H1 (cell line): Measurements from ENCODE around the gene ELL. TPM values are rescaled to one million over a fixed set of nuclear protein-coding genes. Genes with fewer than 3 reads are reported as not detected.

Experiments
- CTCF ChIA-PET: fragments of 300-600 bp; sonication (Branson Sonifier 250); formaldehyde crosslinking; loops from one replicate; lab custom pipeline; 2021; ENCODE audit not compliant: partially characterized antibody; lab: Charles Lee
- POLR2A ChIA-PET: fragments of 300-600 bp; sonication (Branson Sonifier 250); formaldehyde crosslinking; loops from one replicate; lab custom pipeline; 2021; ENCODE audit warnings: inconsistent platforms; ENCODE audit not compliant: partially characterized antibody; lab: Charles Lee
- DNase-seq, 2 experiments: peaks; one replicate each; pipeline versions ENCODE4 v3.0.0 to v3.0.0-alpha.2; 2010 to 2022; ENCODE audit warnings: low spot score in 2 of 2, low read depth in 1 of 2, mixed read lengths in 1 of 2
- FAIRE-seq: peaks from 2 replicates; lab custom pipeline; 2011; peaks lifted over from hg19 to GRCh38; lab: Jason Lieb, UNC
- H2AFZ ChIP-seq: 2 replicates; pipeline ENCODE4 v1.8.1; 2012; ENCODE audit warnings: low read length, inconsistent platforms
- H2AK5ac ChIP-seq: 2 replicates; pipeline ENCODE4 v1.6.1; 2013; ENCODE audit warnings: low read depth, low read length
- H2BK120ac ChIP-seq: replicated peaks from 2 replicates; pipeline ENCODE3; 2013; ENCODE audit warnings: low read depth, low read length, inconsistent platforms
- H2BK12ac ChIP-seq: 2 replicates; pipeline ENCODE4 v1.6.1; 2013; ENCODE audit warnings: low read depth, low read length
- H2BK15ac ChIP-seq: 2 replicates; pipeline ENCODE4 v1.6.1; 2013; ENCODE audit warnings: low read length
- H2BK20ac ChIP-seq: 2 replicates; pipeline ENCODE4 v1.6.1; 2013; ENCODE audit warnings: low read length
- H2BK5ac ChIP-seq: 2 replicates; pipeline ENCODE4 v1.6.1; 2013; ENCODE audit warnings: low read depth, low read length
- H3K14ac ChIP-seq: 2 replicates; pipeline ENCODE4 v1.6.1; 2013; ENCODE audit warnings: inconsistent platforms; ENCODE audit not compliant: insufficient read length
- H3K18ac ChIP-seq: 2 replicates; pipeline ENCODE4 v1.6.1; 2013; ENCODE audit warnings: low read length; ENCODE audit errors: extremely low read depth
- H3K23ac ChIP-seq: 2 replicates; pipeline ENCODE4 v1.6.1; 2013; ENCODE audit warnings: inconsistent platforms; ENCODE audit not compliant: insufficient read length
- H3K23me2 ChIP-seq: 2 replicates; pipeline ENCODE4 v1.6.1; 2013; ENCODE audit warnings: low read depth, low read length
- H3K27ac ChIP-seq: 2 replicates; pipeline ENCODE4 v1.6.1; 2011; ENCODE audit warnings: low read depth, low read length, inconsistent platforms
- H3K27me3 ChIP-seq, 4 experiments: replicated peaks in 1 of 4; 1 replicate in 1 of 4; 2 replicates in 3 of 4; pipeline versions ENCODE4 v1.6.1 to v1.8.1; 2011 to 2013; ENCODE audit warnings: low read length in 3 of 4, mild to moderate bottlenecking in 3 of 4, inconsistent platforms in 2 of 4, mixed read lengths in 2 of 4, moderate library complexity in 1 of 4; ENCODE audit not compliant: control insufficient read depth in 3 of 4, insufficient read depth in 3 of 4; ENCODE audit errors: extremely low read depth in 1 of 4
- H3K36me3 ChIP-seq, 4 experiments: 2 replicates each; pipeline versions ENCODE4 v1.6.1 to v1.8.1; 2011 to 2013; ENCODE audit warnings: mild to moderate bottlenecking in 4 of 4, low read length in 3 of 4, moderate library complexity in 2 of 4, control low read depth in 1 of 4, inconsistent platforms in 1 of 4; ENCODE audit not compliant: insufficient read depth in 4 of 4, control insufficient read depth in 2 of 4
- H3K4ac ChIP-seq: replicated peaks from 2 replicates; pipeline ENCODE3; 2013; ENCODE audit warnings: low read length, low read depth, mixed read lengths, inconsistent platforms; ENCODE audit not compliant: insufficient read length
- H3K4me1 ChIP-seq, 4 experiments: replicated peaks in 1 of 4; 1 replicate in 1 of 4; 2 replicates in 3 of 4; pipeline versions ENCODE4 v1.6.1 to v1.8.1; 2011 to 2013; ENCODE audit warnings: low read length in 3 of 4, inconsistent platforms in 2 of 4, mixed read lengths in 1 of 4; ENCODE audit not compliant: insufficient read depth in 4 of 4, control insufficient read depth in 3 of 4
- H3K4me2 ChIP-seq, 2 experiments: 2 replicates each; pipeline versions ENCODE4 v1.6.1 to v1.8.1; 2011 to 2013; ENCODE audit warnings: low read depth in 2 of 2, low read length in 2 of 2, control low read depth in 1 of 2, inconsistent platforms in 1 of 2, mild to moderate bottlenecking in 1 of 2; ENCODE audit not compliant: insufficient read depth in 1 of 2
- H3K4me3 ChIP-seq, 4 experiments: fragments of 200-600, 300-600 bp in 1 of 4; sonication (generic), shearing (Covaris generic), sonication (Bioruptor Twin) in 1 of 4; 2 replicates each; pipeline versions ENCODE4 v1.5.1 to v1.8.1; 2011 to 2016; ENCODE audit warnings: low read length in 4 of 4, low read depth in 3 of 4, control low read depth in 2 of 4, inconsistent platforms in 2 of 4, mild to moderate bottlenecking in 2 of 4, mixed read lengths in 1 of 4, moderate library complexity in 1 of 4; ENCODE audit not compliant: insufficient read depth in 2 of 4; ENCODE audit errors: extremely low read depth in 1 of 4
- H3K56ac ChIP-seq: replicated peaks from 2 replicates; pipeline ENCODE3; 2013; ENCODE audit warnings: low read depth, mild to moderate bottlenecking, mixed read lengths, low read length, inconsistent platforms; ENCODE audit not compliant: insufficient read length
- H3K79me1 ChIP-seq: 2 replicates; pipeline ENCODE4 v1.6.1; 2013; ENCODE audit warnings: low read depth, low read length, control low read depth
- H3K79me2 ChIP-seq, 2 experiments: 2 replicates each; pipeline versions ENCODE4 v1.6.1 to v1.8.1; 2012 to 2013; ENCODE audit warnings: low read length in 2 of 2, mild to moderate bottlenecking in 2 of 2, inconsistent platforms in 1 of 2; ENCODE audit not compliant: insufficient read depth in 2 of 2, control insufficient read depth in 1 of 2
- H3K9ac ChIP-seq, 4 experiments: replicated peaks in 1 of 4; 1 replicate in 1 of 4; 2 replicates in 3 of 4; pipeline versions ENCODE4 v1.6.1 to v1.8.1; 2011 to 2013; ENCODE audit warnings: low read depth in 3 of 4, low read length in 3 of 4, control low read depth in 2 of 4, mild to moderate bottlenecking in 2 of 4, moderate library complexity in 2 of 4, inconsistent platforms in 1 of 4; ENCODE audit errors: extremely low read depth in 1 of 4
- H3K9me3 ChIP-seq, 2 experiments: 2 replicates each; pipeline versions ENCODE4 v1.6.1 to v1.8.1; 2012 to 2013; ENCODE audit warnings: mild to moderate bottlenecking in 2 of 2, moderate library complexity in 2 of 2, control low read depth in 1 of 2, inconsistent platforms in 1 of 2, low read depth in 1 of 2, low read length in 1 of 2, mixed read lengths in 1 of 2; ENCODE audit not compliant: insufficient read depth in 2 of 2
- H4K20me1 ChIP-seq, 2 experiments: replicated peaks in 1 of 2; 2 replicates each; pipeline versions ENCODE3 to v1.8.1; 2011 to 2013; ENCODE audit warnings: inconsistent platforms in 2 of 2, low read length in 2 of 2, mild to moderate bottlenecking in 1 of 2; ENCODE audit not compliant: insufficient read depth in 2 of 2, control insufficient read depth in 1 of 2
- H4K5ac ChIP-seq: 2 replicates; pipeline ENCODE4 v1.6.1; 2013; ENCODE audit warnings: low read length, low read depth, mixed read lengths, inconsistent platforms; ENCODE audit not compliant: insufficient read length
- H4K8ac ChIP-seq: 2 replicates; pipeline ENCODE4 v1.8.0; 2013; ENCODE audit warnings: mild to moderate bottlenecking, moderate library complexity, low read length, inconsistent platforms; ENCODE audit not compliant: insufficient read depth; ENCODE audit errors: extremely low read depth
- H4K91ac ChIP-seq: replicated peaks from 2 replicates; pipeline ENCODE3; 2013; ENCODE audit warnings: low read length, mixed read lengths, inconsistent platforms; ENCODE audit not compliant: insufficient read length
- ASH2L ChIP-seq: fragments of 200-600, 300-600 bp; sonication (generic); IDR thresholded peaks from one replicate; pipeline ENCODE4 v1.7.1; 2017; ENCODE audit warnings: low read length
- CHD2 ChIP-seq: IDR thresholded peaks from 2 replicates; pipeline ENCODE4 v1.6.1; 2012; ENCODE audit warnings: low read length, improper control_type of control experiment
- CREB1 ChIP-seq: IDR thresholded peaks from 2 replicates; pipeline ENCODE4 v1.6.1; 2012; ENCODE audit warnings: inconsistent platforms
- KDM1A ChIP-seq: fragments of 200-600, 300-600 bp; sonication (generic); IDR thresholded peaks from 2 replicates; pipeline ENCODE4 v1.7.1; 2016; ENCODE audit warnings: mild to moderate bottlenecking, low read length, borderline replicate concordance
- POLR2A ChIP-seq, 2 experiments: IDR thresholded peaks; 1 replicate in 1 of 2; 2 replicates in 1 of 2; pipeline ENCODE4 v1.6.1; 2011; ENCODE audit warnings: low read depth in 2 of 2, low read length in 2 of 2, mild to moderate bottlenecking in 2 of 2; ENCODE audit errors: control extremely low read depth in 1 of 2
- POLR2AphosphoS5 ChIP-seq: IDR thresholded peaks from 2 replicates; pipeline ENCODE4 v1.6.1; 2011; ENCODE audit warnings: low read depth, low read length
- RAD21 ChIP-seq, 2 experiments: IDR thresholded peaks in 1 of 2; conservative IDR thresholded peaks in 1 of 2; 2 replicates each; pipeline ENCODE4 v1.6.1; 2011; ENCODE audit warnings: low read depth in 2 of 2, low read length in 2 of 2, improper control_type of control experiment in 1 of 2, inconsistent platforms in 1 of 2, mild to moderate bottlenecking in 1 of 2, moderate library complexity in 1 of 2
- RBBP5 ChIP-seq: IDR thresholded peaks from 2 replicates; pipeline ENCODE4 v1.7.1; 2012; ENCODE audit warnings: low read depth, mild to moderate bottlenecking, inconsistent platforms, low read length, moderate library complexity, borderline replicate concordance
- SAP30 ChIP-seq: fragments of 300-600 bp; sonication (generic); IDR thresholded peaks from 2 replicates; pipeline ENCODE4 v1.7.1; 2012; ENCODE audit warnings: low read length, moderate library complexity, mild to moderate bottlenecking, inconsistent platforms; ENCODE audit not compliant: insufficient read depth, insufficient replicate concordance
- SIRT6 ChIP-seq: IDR thresholded peaks from one replicate; pipeline ENCODE4 v1.7.1; 2012; ENCODE audit warnings: low read length, inconsistent platforms
- SP1 ChIP-seq: IDR thresholded peaks from 2 replicates; pipeline ENCODE4 v1.6.1; 2011; ENCODE audit warnings: low read depth, low read length
- TAF1 ChIP-seq: IDR thresholded peaks from 2 replicates; pipeline ENCODE4 v1.6.1; 2011; ENCODE audit warnings: mild to moderate bottlenecking, low read depth, low read length
- WGBS, 2 experiments: shearing (Covaris generic) in 1 of 2; methylation state at CpG; one replicate each; pipeline versions ENCODE4 v1.1.6 to v1.1.7; 2013 to 2015; ENCODE audit warnings: low lambda C conversion rate in 2 of 2, mixed read lengths in 2 of 2, inconsistent platforms in 1 of 2, low coverage in 1 of 2, missing lambda C conversion rate in 1 of 2; ENCODE audit not compliant: insufficient replicate concordance in 2 of 2, insufficient coverage in 1 of 2, insufficient read length in 1 of 2; ENCODE audit errors: extremely low coverage in 1 of 2, missing lambda C conversion rate in 1 of 2; 5-methylcytosine and 5-hydroxymethylcytosine counted together
- polyA plus RNA-seq, 7 experiments: library from polyadenylated mRNA; depleted of rRNA in 3 of 7; stranded (reverse) in 5 of 7; unstranded in 2 of 7; fragments of >200 nt in 5 of 7; fragments of 200-250 nt in 2 of 7; gene quantifications; 1 replicate in 5 of 7; 2 replicates in 1 of 7; 4 replicates in 1 of 7; pipeline versions ENCODE4 v1.2.1 to v1.2.3, GENCODE V29; 2011 to 2013; ENCODE audit warnings: missing spikeins in 2 of 7, mixed read lengths in 2 of 7
- total RNA-seq: library from RNA; stranded (reverse); fragmentation: NEBNext Ultra II Directional; extraction: Animal tissue kit (Norgen Biotek cat#: 25700); gene quantifications from 2 replicates; pipeline ENCODE4 v1.2.1, GENCODE V29; 2021

Gene ELL
- total and polyA plus RNA-seq, 2 of the 8 experiments (the other 6 are each of a cell fraction or from before 2014, with no cell fraction given): 5.2 to 10.5 TPM

GRCh38 chr19:18543814-18544475 lies 22.1 kb upstream of the ELL start:
- peak overlapping the region; percentile 36 to 77 (median 42); a peak in 5 of 8 replicates for H3K4me3 ChIP-seq
- peaks cover 5 to 22% (median 13%) of the 10 kb centered on the region in 4 experiments; a peak in 7 of 8 replicates for H3K36me3 ChIP-seq
- H3K14ac ChIP-seq: no peak overlapping the region
- peaks cover 8% of the 10 kb centered on the region for H3K23me2 ChIP-seq
- no peak overlapping the region for H3K56ac ChIP-seq
- H4K8ac ChIP-seq: no peak overlapping the region
- FAIRE-seq (no peak), DNase-seq (peak in 1 of 2 experiments; percentile 74)
- H2BK20ac ChIP-seq: no peak overlapping the region
- peaks cover 0 to 4% of the 10 kb centered on the region in 2 experiments for H4K20me1 ChIP-seq
- peak overlapping the region; percentile 44 for H4K5ac ChIP-seq
- H4K91ac ChIP-seq: peak overlapping the region; percentile 12
- TF ChIP-seq POLR2AphosphoS5 (no peak), SIRT6 (no peak), KDM1A (peak; percentile 71; the same call in 1 of the 2 replicates), CHD2 (peak; percentile 55; the same call in 1 of the 2 replicates), ASH2L (peak; percentile 83), RBBP5 (0 out of 2 replicates have a peak, but pooled peaks have one; percentile 47), SAP30 (no peak), RAD21 (IDR thresholded peaks at IDR 0.05 in 1 of 2, conservative IDR thresholded peaks at IDR 0.05 in 1 of 2; ENCODE audit: low read depth in 2 of 2, low read length in 2 of 2) (peak; percentile 21 to 26; a peak in 2 of 4 replicates), SP1 (peak; percentile 56; the same call in 1 of the 2 replicates), POLR2A (IDR thresholded peaks at IDR 0.05; ENCODE audit: control extremely low read depth in 1 of 2, low read depth in 2 of 2, low read length in 2 of 2) (peak in 1 of 2 experiments; percentile 27; a peak in 1 of 3 replicates), CREB1 (peak; percentile 28; the same call in 1 of the 2 replicates), TAF1 (peak; percentile 27; the same call in 1 of the 2 replicates)
- H3K4ac ChIP-seq: peak overlapping the region; percentile 22
- 15% methylated on average over 12 of the region's 12 CpGs; no CpG with 5 or more reads in 1 of the 2 experiments for WGBS, 2 experiments
- peak overlapping the region; percentile 35; the same call in 1 of the 2 replicates for H2BK5ac ChIP-seq
- H2BK15ac ChIP-seq: no peak overlapping the region
- H3K4me2 ChIP-seq: peak overlapping the region; percentile 70 to 91
- CTCF ChIA-PET: interaction anchor here (0.6 to 2.7 kb wide), 13 partner anchors 10 to 813 kb away, joined by 3 to 12 read pairs (median 4); no protein-coding TSS in a partner anchor
- no peak overlapping the region for H3K9ac ChIP-seq
- H3K23ac ChIP-seq: no peak overlapping the region
- H3K79me1 ChIP-seq: no peaks in the 10 kb centered on the region; the same call in 1 of the 2 replicates
- peaks cover 0 to 9% (median 4%) of the 10 kb centered on the region in 4 experiments; a peak in 1 of 7 replicates for H3K4me1 ChIP-seq
- H2BK120ac ChIP-seq: no peak overlapping the region
- POLR2A ChIA-PET: interaction anchor here (0.5 to 2.5 kb wide), 10 partner anchors 9 to 45 kb away, joined by 3 to 13 read pairs (median 4); partner anchors contain the start of gene KXD1
- H2AFZ ChIP-seq: peak overlapping the region; percentile 80
- peak overlapping the region; percentile 40; the same call in 1 of the 2 replicates for H3K18ac ChIP-seq
- peaks cover 0 to 16% of the 10 kb centered on the region in 2 experiments; a peak in 2 of 4 replicates for H3K79me2 ChIP-seq
- H2BK12ac ChIP-seq: peak overlapping the region; percentile 70; the same call in 1 of the 2 replicates
- no peak overlapping the region for H2AK5ac ChIP-seq
- H3K27ac ChIP-seq: no peak overlapping the region
- no peaks in the 10 kb centered on the region for H3K9me3 ChIP-seq
- no peaks in the 10 kb centered on the region for H3K27me3 ChIP-seq
